Peyer's patch (tissue), 4 donors: ENCODE data around the gene DTX4.

Experiments used
- CTCF ChIP-seq, 6 experiments: fragments of 450-650 bp in 4 of 6; fragments of 200-600 bp in 2 of 6; sonication (generic) in 1 of 6; IDR thresholded peaks; one replicate each; pipeline ENCODE4 v1.5.1; 2017 to 2019; ENCODE audit warnings: antibody characterized with exemption in 6 of 6, mild to moderate bottlenecking in 3 of 6, moderate library complexity in 1 of 6
- POLR2A ChIP-seq, 2 donors: fragments of 450-650 bp; IDR thresholded peaks; one replicate each; pipeline ENCODE4 v1.5.1; 2017; ENCODE audit warnings: antibody characterized with exemption in 2 of 2, mild to moderate bottlenecking in 2 of 2, moderate library complexity in 2 of 2

- no peak for TF ChIP-seq CTCF (IDR thresholded peaks at IDR 0.05)
- no peak for TF ChIP-seq POLR2A (IDR thresholded peaks at IDR 0.05)
Observed at GRCh38 chr11:59199546-59200422, 27.9 kb downstream of the DTX4 start.
